ENCODE measurements around the gene ZHX3. TPM values are rescaled to one million over a fixed set of nuclear protein-coding genes. Genes with fewer than 3 reads are reported as not detected.

The ZHX3 gene
- total RNA-seq, 3 donors from 2014 or later: 6.9 to 11.9 (median 9.9) TPM

- Mint-ChIP-seq H3K36me3 (ENCODE audit: insufficient read depth) (peaks cover 58% of the 10 kb centered on the region), H3K9me3 (no peaks in the 10 kb centered on the region), H3K27me3 (ENCODE audit: low read depth) (no peaks in the 10 kb centered on the region), H3K4me3 (no peak overlapping the region), H3K4me1 (ENCODE audit: low read depth) (peaks cover 48% of the 10 kb centered on the region)
- ATAC-seq: no peak
- no peak for DNase-seq
Observed at GRCh38 chr20:41165001-41165882, 152.3 kb downstream of the ZHX3 start.

GRCh38 chr20:41163821-41164220 lies 153.7 kb downstream of the ZHX3 start:
- H3K4me1 Mint-ChIP-seq (ENCODE audit: low read depth): peaks cover 62% of the 10 kb centered on the region
- no peak overlapping the region for H3K4me3 Mint-ChIP-seq
- ATAC-seq (no peak), DNase-seq (no peak)
- H3K9me3 Mint-ChIP-seq: no peaks in the 10 kb centered on the region
- H3K27me3 Mint-ChIP-seq (ENCODE audit: low read depth): no peaks in the 10 kb centered on the region
- peaks cover 54% of the 10 kb centered on the region for H3K36me3 Mint-ChIP-seq (ENCODE audit: insufficient read depth)

- Mint-ChIP-seq H3K4me1 (ENCODE audit: low read depth) (peaks cover 72% of the 10 kb centered on the region), H3K27me3 (ENCODE audit: low read depth) (no peaks in the 10 kb centered on the region), H3K4me3 (no peak overlapping the region), H3K36me3 (ENCODE audit: insufficient read depth) (peaks cover 54% of the 10 kb centered on the region), H3K9me3 (no peaks in the 10 kb centered on the region)
- DNase-seq (no peak), ATAC-seq (no peak)
Observed at GRCh38 chr20:41162396-41162795, 155.1 kb downstream of the ZHX3 start.

GRCh38 chr20:41161886-41162285 lies 155.6 kb downstream of the ZHX3 start:
- DNase-seq (no peak), ATAC-seq (no peak)
- Mint-ChIP-seq H3K4me1 (ENCODE audit: low read depth) (peaks cover 72% of the 10 kb centered on the region), H3K4me3 (no peak overlapping the region), H3K27me3 (ENCODE audit: low read depth) (no peaks in the 10 kb centered on the region), H3K36me3 (ENCODE audit: insufficient read depth) (peaks cover 49% of the 10 kb centered on the region), H3K9me3 (no peaks in the 10 kb centered on the region)

GRCh38 chr20:41160686-41161085 lies 156.8 kb downstream of the ZHX3 start:
- no peaks in the 10 kb centered on the region for H3K9me3 Mint-ChIP-seq
- ATAC-seq (no peak), DNase-seq (no peak)
- peaks cover 80% of the 10 kb centered on the region for H3K4me1 Mint-ChIP-seq (ENCODE audit: low read depth)
- no peaks in the 10 kb centered on the region for H3K27me3 Mint-ChIP-seq (ENCODE audit: low read depth)
- H3K36me3 Mint-ChIP-seq (ENCODE audit: insufficient read depth): peaks cover 38% of the 10 kb centered on the region
- H3K4me3 Mint-ChIP-seq: no peak overlapping the region

- peaks cover 91% of the 10 kb centered on the region for H3K4me1 Mint-ChIP-seq (ENCODE audit: low read depth)
- no peak for ATAC-seq
- H3K27me3 Mint-ChIP-seq (ENCODE audit: low read depth): no peaks in the 10 kb centered on the region
- H3K9me3 Mint-ChIP-seq: no peaks in the 10 kb centered on the region
- peaks cover 29% of the 10 kb centered on the region for H3K36me3 Mint-ChIP-seq (ENCODE audit: insufficient read depth)
- no peak overlapping the region for H3K4me3 Mint-ChIP-seq
- DNase-seq: no peak
Observed at GRCh38 chr20:41159547-41159946, 158.0 kb downstream of the ZHX3 start.

GRCh38 chr20:41158082-41158625 lies 159.4 kb downstream of the ZHX3 start:
- H3K4me1 Mint-ChIP-seq (ENCODE audit: low read depth): peaks cover 90% of the 10 kb centered on the region
- DNase-seq (no peak), ATAC-seq (no peak)
- H3K9me3 Mint-ChIP-seq: no peaks in the 10 kb centered on the region
- peak overlapping the region; percentile 78 for H3K4me3 Mint-ChIP-seq
- H3K36me3 Mint-ChIP-seq (ENCODE audit: insufficient read depth): peaks cover 22% of the 10 kb centered on the region
- H3K27me3 Mint-ChIP-seq (ENCODE audit: low read depth): no peaks in the 10 kb centered on the region

GRCh38 chr20:41155261-41155660 lies 162.3 kb downstream of the ZHX3 start:
- H3K4me1 Mint-ChIP-seq (ENCODE audit: low read depth): peaks cover 96% of the 10 kb centered on the region
- H3K9me3 Mint-ChIP-seq: no peaks in the 10 kb centered on the region
- H3K36me3 Mint-ChIP-seq (ENCODE audit: insufficient read depth): peaks cover 11% of the 10 kb centered on the region
- H3K4me3 Mint-ChIP-seq: no peak overlapping the region
- no peak for DNase-seq
- no peak for ATAC-seq
- H3K27me3 Mint-ChIP-seq (ENCODE audit: low read depth): no peaks in the 10 kb centered on the region

- Mint-ChIP-seq H3K9me3 (no peaks in the 10 kb centered on the region), H3K4me3 (peak overlapping the region; percentile 50), H3K27me3 (ENCODE audit: low read depth) (no peaks in the 10 kb centered on the region), H3K36me3 (ENCODE audit: insufficient read depth) (peaks cover 7% of the 10 kb centered on the region), H3K4me1 (ENCODE audit: low read depth) (peaks cover 95% of the 10 kb centered on the region)
- DNase-seq: no peak
- no peak for ATAC-seq
Observed at GRCh38 chr20:41154436-41155176, 162.9 kb downstream of the ZHX3 start.

GRCh38 chr20:41152108-41152757 lies 165.3 kb downstream of the ZHX3 start:
- ATAC-seq (no peak), DNase-seq (no peak)
- Mint-ChIP-seq H3K9me3 (no peaks in the 10 kb centered on the region), H3K36me3 (ENCODE audit: insufficient read depth) (peaks cover 8% of the 10 kb centered on the region), H3K4me1 (ENCODE audit: low read depth) (peaks cover 95% of the 10 kb centered on the region), H3K27me3 (ENCODE audit: low read depth) (no peaks in the 10 kb centered on the region), H3K4me3 (peak overlapping the region; percentile 24)

- Mint-ChIP-seq H3K27me3 (ENCODE audit: low read depth) (no peaks in the 10 kb centered on the region), H3K4me3 (no peak overlapping the region), H3K36me3 (ENCODE audit: insufficient read depth) (peaks cover 8% of the 10 kb centered on the region), H3K4me1 (ENCODE audit: low read depth) (peaks cover 95% of the 10 kb centered on the region), H3K9me3 (no peaks in the 10 kb centered on the region)
- DNase-seq (no peak), ATAC-seq (no peak)
Observed at GRCh38 chr20:41151134-41151869, 166.2 kb downstream of the ZHX3 start.

- H3K9me3 Mint-ChIP-seq: no peaks in the 10 kb centered on the region
- peak overlapping the region; percentile 6 for H3K4me3 Mint-ChIP-seq
- no peaks in the 10 kb centered on the region for H3K27me3 Mint-ChIP-seq (ENCODE audit: low read depth)
- peaks cover 95% of the 10 kb centered on the region for H3K4me1 Mint-ChIP-seq (ENCODE audit: low read depth)
- no peak for DNase-seq
- ATAC-seq: peak; percentile 30 to 31
- peaks cover 8% of the 10 kb centered on the region for H3K36me3 Mint-ChIP-seq (ENCODE audit: insufficient read depth)
Observed at GRCh38 chr20:41150664-41151063, 166.9 kb downstream of the ZHX3 start.

- no peak for DNase-seq
- Mint-ChIP-seq H3K4me3 (peak overlapping the region; percentile 19), H3K9me3 (no peaks in the 10 kb centered on the region), H3K36me3 (ENCODE audit: insufficient read depth) (peaks cover 5% of the 10 kb centered on the region), H3K27me3 (ENCODE audit: low read depth) (no peaks in the 10 kb centered on the region), H3K4me1 (ENCODE audit: low read depth) (peaks cover 95% of the 10 kb centered on the region)
- ATAC-seq: no peak
Observed at GRCh38 chr20:41148942-41149341, 168.6 kb downstream of the ZHX3 start.

GRCh38 chr20:41147767-41148191 lies 169.8 kb downstream of the ZHX3 start:
- Mint-ChIP-seq H3K9me3 (no peaks in the 10 kb centered on the region), H3K27me3 (ENCODE audit: low read depth) (no peaks in the 10 kb centered on the region), H3K4me3 (peak overlapping the region; percentile 14), H3K36me3 (ENCODE audit: insufficient read depth) (peaks cover 4% of the 10 kb centered on the region), H3K4me1 (ENCODE audit: low read depth) (peaks cover 99% of the 10 kb centered on the region)
- ATAC-seq: no peak
- no peak for DNase-seq
